ENCODE measurements around the gene DYNAP.

DNA sequence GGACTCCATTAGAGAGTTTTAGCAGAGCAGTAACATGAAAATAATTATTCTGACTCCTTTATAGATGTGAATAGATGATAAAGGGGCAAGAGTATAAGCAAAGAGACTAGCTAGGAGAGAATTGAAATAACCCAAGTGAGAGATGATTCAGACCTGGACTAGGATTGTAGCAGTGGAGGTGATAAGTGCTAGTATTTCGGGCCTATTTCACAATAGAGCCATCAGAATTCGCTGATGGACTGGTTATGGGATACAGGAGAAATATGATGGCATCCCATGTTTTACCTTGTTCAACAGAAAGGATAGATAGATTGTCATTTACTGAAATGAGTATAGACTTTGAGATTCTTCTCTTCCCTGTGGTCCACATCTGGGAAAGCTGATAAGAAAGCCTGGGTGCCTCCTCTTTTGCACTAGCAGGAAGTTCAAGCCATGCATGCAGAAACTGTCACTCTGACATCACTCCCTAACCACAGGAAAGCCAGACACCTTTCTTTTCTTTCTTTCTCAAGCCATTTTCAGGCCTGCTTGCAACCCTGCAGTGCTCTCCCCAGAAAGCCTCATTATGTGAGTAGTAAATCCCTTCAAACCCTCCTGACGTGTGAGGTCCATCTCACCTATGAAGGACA is 25.3 kb downstream of the DYNAP start:
- TF ChIP-seq EZH2phosphoT487 (IDR thresholded peaks at IDR 0.05; ENCODE audit: borderline replicate concordance, low read length), result no peak
- no peak for TF ChIP-seq CTCF (IDR thresholded peaks at IDR 0.05; ENCODE audit: low read depth, low read length, poor library complexity, severe bottlenecking)

Data from DOHH2 (cell line).